ENCODE data around the gene FMNL2.

The FMNL2 gene

DNA sequence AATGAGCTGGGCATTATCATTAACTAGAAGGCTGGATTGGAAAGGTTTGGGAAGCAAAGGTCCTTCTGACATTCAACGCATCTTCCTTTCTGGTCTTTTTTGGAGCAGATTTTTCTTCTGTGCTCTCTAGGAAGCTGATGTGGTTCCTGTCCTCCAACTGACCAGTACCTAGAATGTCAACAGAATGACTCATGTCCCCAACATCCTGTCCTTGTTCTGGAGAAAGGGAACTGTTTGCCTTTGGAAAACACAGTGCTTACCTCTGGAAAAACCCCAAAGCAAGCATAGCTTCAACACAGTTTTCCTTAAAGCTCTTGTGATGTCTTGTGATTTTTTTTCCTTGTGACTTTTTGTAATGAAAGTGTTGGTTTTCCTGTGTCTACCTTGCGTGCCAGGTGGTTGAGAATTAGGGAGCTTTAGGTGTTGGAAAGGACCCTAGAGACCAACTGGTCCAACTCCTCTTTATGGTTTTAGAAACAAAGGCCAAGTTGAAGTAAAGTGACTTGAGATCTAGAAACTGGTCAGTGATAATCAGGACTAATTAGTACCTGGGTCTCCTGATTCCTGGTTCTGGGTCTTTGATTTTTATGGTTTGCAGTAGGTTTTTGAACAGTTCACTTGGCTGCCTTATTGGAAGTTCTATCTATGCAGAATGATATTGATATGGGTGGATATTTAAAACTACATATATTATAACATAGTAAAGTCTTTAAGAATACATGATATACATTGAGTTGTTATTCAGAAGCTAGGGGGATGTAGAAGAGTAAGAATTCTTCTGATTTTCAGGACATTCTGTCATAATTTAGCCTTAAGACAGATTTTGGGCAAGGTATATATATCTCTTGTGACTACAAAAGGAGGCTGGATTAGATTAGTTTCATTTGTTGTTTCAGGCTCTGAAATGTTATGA, 70.5 kb downstream of the FMNL2 start:
- DNase-seq (ENCODE audit: low read depth) = no peak

DNA sequence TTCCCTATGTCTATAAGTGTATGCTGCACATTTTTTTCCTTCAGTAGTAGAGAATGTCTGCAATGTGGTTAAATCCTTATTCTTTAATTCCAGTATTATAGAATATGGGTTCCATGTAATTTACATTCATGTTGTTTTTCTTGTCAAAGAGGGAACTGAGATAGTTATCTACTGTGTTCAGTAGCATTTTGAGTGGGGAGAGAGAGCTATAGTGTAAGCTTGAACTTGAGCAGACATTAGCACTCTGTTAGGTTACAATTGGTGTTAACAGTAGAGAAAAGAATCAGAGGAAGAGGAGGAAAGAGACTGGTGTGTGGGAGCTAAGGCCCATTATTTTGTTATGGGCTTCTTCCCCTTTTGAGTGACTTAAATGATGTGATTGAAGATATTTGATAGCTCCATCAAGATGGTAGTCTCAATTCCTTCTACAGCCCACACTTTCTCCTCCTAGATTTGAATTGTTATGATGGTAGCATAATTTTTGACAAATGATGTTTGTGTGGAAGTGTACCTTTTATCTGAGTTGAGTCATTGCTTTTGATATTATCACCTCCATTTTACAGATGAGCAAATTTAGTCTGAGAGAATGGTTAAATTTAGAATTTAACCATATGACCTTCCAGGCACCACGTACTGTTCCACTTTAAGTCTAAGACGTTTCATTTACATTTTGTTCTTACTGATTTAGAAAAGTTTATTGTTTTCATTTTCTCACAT, 71.3 kb downstream of the FMNL2 start:
- no peak for DNase-seq (ENCODE audit: low read depth)

DNA sequence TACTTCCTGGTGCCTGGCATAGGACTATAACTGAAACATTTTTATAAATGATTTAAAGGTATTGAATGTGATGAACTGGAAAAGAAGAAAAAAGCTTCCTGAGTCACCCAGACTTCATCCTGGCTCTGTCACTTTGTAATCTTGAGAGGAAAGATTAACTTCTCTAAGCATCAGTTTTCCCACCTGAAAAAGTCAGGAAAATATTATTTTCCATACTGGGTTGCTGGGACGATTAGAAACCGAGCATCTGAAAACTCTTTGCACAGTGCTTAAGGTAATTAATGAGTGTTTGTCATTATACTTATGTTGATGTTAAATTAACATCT, 71.8 kb downstream of the FMNL2 start:
- DNase-seq (ENCODE audit: low read depth) = no peak

GRCh38 chr2:152407204-152407721, 72.3 kb downstream of the FMNL2 start:
- DNase-seq (ENCODE audit: low read depth) = no peak

- DNase-seq (ENCODE audit: low read depth) = no peak
These were observed 72.8 kb downstream of the FMNL2 start for GRCh38 chr2:152407806-152408205.

DNA sequence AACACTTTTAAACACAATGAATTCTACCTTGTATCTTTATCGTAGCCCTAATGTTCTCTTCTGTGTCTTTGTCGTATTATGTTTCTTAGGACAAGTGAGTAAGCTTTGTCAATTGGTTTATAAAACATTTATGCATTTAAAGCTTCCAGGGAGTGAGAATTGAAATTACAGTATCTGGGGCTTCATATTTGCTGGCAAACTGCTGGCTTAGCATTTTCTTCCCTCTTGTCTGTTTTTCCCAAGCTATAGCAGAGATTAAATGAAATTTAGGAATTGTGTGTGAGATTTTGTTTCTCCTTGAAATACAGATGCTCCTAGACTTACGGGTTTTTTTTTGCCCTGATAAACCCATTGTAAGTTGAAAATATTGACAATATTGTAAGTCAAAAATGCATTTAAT, 73.3 kb downstream of the FMNL2 start:
- no peak for DNase-seq (ENCODE audit: low read depth)

DNA sequence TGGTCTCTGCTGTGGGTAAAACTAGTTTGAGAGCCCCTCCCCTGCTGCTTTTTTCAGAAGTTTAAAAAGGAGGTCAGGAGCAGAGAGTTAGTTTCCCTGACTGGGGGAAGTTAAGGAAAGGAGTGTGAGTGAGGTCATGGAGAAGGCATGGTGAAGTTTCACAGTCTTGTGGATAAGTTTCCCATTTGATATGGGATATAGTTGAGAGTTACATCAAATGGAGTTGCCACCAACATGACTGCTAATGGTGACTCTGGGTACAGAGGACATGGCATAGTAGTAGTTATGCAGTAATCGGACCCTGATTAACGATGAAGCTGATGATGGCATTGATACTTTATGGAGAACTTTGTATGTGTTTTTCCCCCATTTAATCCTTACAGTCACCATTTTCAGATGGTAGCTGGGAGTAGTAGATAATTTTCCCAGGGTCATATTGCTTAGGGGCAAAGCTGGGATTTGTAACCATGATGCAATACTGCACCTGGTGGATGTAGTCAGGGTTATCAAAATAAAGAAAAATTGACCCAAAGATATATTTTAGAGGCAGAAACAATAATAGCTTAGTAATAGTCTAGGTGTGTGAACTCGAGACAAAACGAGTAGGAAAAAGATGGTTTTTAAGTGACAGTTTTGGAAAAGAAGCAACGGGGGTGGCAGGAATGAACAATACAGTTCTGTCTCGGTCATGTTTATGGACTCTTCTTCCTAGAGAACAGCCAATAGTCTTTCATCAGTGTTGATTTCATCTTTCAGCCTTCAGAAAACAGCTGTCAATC, 74.6 kb downstream of the FMNL2 start:
- no peak for DNase-seq (ENCODE audit: low read depth)

- DNase-seq (ENCODE audit: low read depth) = no peak
These were observed 75.2 kb downstream of the FMNL2 start for GRCh38 chr2:152410165-152410597.

- no peak for DNase-seq (ENCODE audit: low read depth)
These were observed 76.2 kb downstream of the FMNL2 start for GRCh38 chr2:152411154-152411553.

- no peak for DNase-seq (ENCODE audit: low read depth)
These were observed 78.5 kb downstream of the FMNL2 start for GRCh38 chr2:152413228-152414030.

DNA sequence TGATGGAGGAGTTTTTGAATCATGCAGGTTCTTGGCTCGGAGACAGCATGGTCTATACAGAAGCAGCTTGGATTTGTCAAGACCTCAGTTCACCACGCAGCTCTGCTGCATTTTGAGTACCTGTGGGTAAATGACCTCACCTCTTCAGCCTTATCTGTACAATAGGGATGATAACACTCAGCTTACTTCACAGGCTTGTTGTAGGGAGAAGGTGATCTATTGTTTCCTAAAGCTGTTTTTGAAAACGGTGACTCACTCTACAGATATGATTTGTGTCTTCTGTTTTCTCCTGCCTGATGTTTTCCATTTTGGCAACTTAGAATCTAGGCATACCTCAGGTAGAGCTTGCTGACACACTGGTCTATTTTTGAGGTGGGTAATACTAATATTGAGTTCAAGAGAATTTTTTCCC, 80.3 kb downstream of the FMNL2 start:
- no peak for DNase-seq (ENCODE audit: low read depth)

- no peak for DNase-seq (ENCODE audit: low read depth)
These were observed 80.8 kb downstream of the FMNL2 start for GRCh38 chr2:152415796-152416195.

- no peak for DNase-seq (ENCODE audit: low read depth)
These were observed 83.7 kb downstream of the FMNL2 start for GRCh38 chr2:152418688-152419087.

GRCh38 chr2:152419944-152420343, 85.0 kb downstream of the FMNL2 start:
- DNase-seq (ENCODE audit: low read depth) = no peak

DNA sequence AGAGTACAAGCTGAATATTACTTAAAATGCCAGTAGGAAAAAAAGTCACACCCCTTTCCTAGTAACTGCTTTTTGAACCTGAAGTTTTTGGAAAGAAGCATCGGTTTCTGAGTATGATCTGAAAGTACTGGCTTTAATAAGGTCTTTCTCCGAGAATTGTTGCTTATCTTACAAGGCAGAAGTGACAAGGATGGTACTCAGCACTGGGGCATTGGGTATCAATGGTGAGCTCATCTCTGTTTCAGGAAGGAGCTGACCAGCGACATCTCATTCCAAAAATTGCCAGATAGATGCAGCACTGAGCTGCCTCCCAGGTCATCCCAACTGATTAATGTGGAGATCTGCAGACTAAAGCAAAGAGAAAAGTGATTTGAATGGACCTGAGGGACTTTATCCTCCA, 85.4 kb downstream of the FMNL2 start:
- no peak for DNase-seq (ENCODE audit: low read depth)

GRCh38 chr2:152420936-152421335, 86.0 kb downstream of the FMNL2 start:
- DNase-seq (ENCODE audit: low read depth) = no peak

DNA sequence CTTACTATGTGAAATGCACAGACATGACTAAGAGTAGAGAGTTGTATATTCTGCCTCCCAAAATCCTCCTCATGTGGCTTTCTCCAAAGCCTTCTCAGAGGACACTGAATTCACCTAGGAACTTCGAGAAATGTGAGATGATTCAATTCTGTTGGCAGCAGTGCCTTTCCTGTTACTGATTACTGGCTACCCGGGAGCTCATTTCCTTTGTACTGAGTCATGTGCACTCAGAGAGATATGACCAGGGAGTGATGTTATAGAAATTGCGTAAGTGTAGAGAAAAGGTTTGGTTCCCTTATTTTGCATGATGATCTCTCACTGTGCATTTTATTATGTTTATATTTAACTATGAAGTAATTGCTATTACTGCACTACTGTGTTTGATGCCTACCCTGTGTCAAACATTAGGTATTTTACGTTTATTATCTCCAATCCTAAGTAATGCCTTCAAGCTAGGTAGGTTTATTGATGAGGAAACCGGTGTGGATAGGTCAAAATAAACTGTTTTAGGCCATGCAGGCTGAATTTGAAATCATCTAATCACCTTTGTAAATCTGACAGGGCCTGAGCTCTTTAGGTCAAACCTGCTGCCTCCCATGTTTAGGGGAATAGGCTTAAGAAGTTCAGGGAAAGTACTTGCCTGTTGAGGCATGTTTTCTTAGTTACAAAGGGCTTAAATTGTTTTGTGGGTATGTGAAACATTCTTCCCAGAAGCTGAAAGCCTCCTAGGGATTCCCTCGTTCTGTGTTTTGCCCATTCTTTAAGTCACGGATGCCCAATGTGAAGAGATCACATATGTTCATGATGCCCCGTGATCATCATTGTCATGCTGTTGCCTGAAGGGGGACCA, 86.8 kb downstream of the FMNL2 start:
- no peak for DNase-seq (ENCODE audit: low read depth)

GRCh38 chr2:152423684-152424083, 88.7 kb downstream of the FMNL2 start:
- no peak for DNase-seq (ENCODE audit: low read depth)

DNA sequence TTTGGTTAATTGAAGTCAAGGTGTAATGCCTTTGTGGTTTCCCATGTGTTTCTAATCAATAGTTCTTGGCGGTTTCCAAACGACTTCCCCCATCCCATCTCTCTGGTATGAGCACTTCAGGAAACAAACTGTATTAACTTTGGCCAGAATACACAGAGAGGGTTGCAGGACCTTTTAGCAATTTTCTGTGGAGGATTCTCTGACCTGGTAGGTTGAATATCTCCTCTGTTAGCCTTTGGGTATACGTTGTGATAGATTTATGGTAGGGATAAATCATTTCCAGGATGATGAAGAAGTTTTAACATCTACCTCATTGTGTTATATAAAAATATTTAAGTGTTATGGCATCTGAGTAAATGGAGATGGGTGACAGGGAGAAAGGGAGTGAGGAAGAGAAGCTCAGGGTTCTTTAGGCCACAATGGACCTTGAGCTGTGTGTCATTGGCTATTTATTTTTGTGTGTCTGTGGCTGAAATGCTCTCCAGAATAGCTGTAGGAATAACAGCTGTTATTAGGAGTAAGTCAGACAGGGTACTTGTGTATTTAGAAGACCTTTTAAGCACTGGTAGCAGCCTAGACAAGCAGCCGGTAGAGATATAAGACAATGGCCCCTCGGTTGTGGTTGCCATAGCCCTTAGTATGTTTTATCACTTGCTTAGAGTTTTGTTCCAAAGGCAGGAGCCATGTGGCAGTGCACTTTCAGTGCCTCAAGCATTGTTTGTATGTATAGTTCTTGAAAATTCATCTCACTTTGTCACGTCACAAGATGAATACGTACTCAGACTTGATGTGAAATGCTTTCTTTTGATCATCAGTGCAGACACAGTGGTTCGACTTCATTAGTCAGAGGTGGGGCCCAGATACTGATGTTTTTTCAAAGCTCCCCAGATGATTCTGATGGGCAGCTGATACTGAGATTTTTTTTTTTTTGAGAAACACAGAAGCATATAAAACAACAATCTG, 91.1 kb downstream of the FMNL2 start:
- DNase-seq (ENCODE audit: low read depth) = no peak
